Central memory CD8-positive, alpha-beta T cell (primary cell): ENCODE results near the gene ADARB2.

Experiments
- ATAC-seq: fragments of 150-1000 bp; cut with Tn5 transposase; replicated peaks from 2 replicates; pipeline ENCODE4 v1.10.0; 2022; ENCODE audit warnings: mild to moderate bottlenecking, moderate FRiP score, moderate number of reproducible peaks; ENCODE audit not compliant: poor library complexity, severe bottlenecking; ENCODE audit errors: extremely low read depth
- DNase-seq, 2 donors: peaks; one replicate each; pipeline ENCODE4 v3.0.0; 2021; ENCODE audit warnings: low spot score in 2 of 2
- H3K27ac Mint-ChIP-seq: one replicate; pipeline ENCODE4 v1.8.0; 2022; ENCODE audit warnings: low read depth, mild to moderate bottlenecking, moderate library complexity, mixed read lengths
- H3K27me3 Mint-ChIP-seq: one replicate; pipeline ENCODE4 v1.8.0; 2022; ENCODE audit warnings: mixed read lengths
- H3K36me3 Mint-ChIP-seq: one replicate; pipeline ENCODE4 v1.8.0; 2022; ENCODE audit warnings: mild to moderate bottlenecking, moderate library complexity, mixed read lengths; ENCODE audit not compliant: insufficient read depth
- H3K4me1 Mint-ChIP-seq: one replicate; pipeline ENCODE4 v1.8.0; 2022; ENCODE audit warnings: mixed read lengths
- H3K4me3 Mint-ChIP-seq: one replicate; pipeline ENCODE4 v1.8.0; 2022; ENCODE audit warnings: mild to moderate bottlenecking, moderate library complexity, mixed read lengths
- H3K9me3 Mint-ChIP-seq: one replicate; pipeline ENCODE4 v1.8.0; 2022; ENCODE audit warnings: mixed read lengths

The ADARB2 gene

DNA sequence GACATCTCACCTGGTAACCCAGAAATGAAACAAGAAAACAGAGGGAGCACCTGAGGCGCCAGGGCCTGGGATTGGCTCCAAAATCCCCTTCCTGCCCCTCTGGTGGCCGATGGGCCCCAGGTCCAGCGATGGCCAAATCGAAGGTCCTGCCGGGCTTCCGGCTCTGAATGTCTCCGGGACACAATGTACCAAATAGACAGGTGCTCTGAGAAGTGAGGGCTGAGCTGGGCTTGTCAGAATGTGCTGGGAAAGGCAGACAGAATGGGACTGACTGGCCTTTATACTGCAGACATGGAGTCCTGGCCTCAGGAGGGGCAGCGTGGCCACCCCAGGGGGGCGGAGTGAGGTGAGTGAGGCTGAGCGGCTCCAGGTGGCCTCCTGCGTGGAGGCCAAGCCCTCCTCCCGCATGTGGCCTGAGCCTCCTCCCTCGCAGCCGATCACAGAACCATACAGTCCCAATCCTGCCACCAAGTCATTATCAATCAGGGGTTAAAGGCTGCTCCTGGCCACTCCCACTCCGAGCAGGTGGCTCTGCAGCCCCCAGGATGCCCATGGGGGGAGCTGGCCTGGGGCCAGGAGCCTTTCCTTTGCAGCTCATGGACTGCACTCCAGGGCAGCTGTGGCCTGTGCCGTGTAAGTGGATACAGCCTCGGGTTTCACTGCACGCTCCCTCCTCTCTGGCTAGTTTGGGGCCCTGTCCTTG is 185.5 kb downstream of the ADARB2 start:
- H3K4me1 Mint-ChIP-seq, result no peaks in the 10 kb centered on the region
- no peak overlapping the region for H3K4me3 Mint-ChIP-seq
- H3K9me3 Mint-ChIP-seq, result no peaks in the 10 kb centered on the region
- no peaks in the 10 kb centered on the region for H3K36me3 Mint-ChIP-seq
- no peak overlapping the region for H3K27ac Mint-ChIP-seq
- DNase-seq (no peak), ATAC-seq (no peak)
- H3K27me3 Mint-ChIP-seq, result peaks cover 53% of the 10 kb centered on the region

- Mint-ChIP-seq H3K36me3 (no peaks in the 10 kb centered on the region), H3K27me3 (peaks cover 48% of the 10 kb centered on the region), H3K4me1 (no peaks in the 10 kb centered on the region), H3K9me3 (no peaks in the 10 kb centered on the region), H3K27ac (no peak overlapping the region), H3K4me3 (no peak overlapping the region)
- ATAC-seq (no peak), DNase-seq (no peak)
Measured at GRCh38 chr10:1550616-1551015, 186.7 kb downstream of the ADARB2 start.

DNA sequence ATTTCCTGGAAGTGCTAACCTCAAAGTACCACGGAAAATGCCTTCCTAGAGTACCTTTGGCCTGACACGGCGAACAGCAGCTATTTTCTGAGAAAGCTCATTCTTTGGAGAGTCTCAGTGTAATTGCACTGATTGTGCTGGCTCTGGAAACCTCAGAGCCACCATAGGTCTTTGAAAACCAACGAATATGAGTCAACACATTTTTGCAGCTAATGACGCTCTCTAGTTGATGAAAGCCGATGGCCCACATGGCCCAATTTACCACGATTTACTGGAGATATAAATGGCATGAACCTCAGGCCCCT is 187.1 kb downstream of the ADARB2 start:
- Mint-ChIP-seq H3K4me3 (no peak overlapping the region), H3K36me3 (no peaks in the 10 kb centered on the region), H3K9me3 (no peaks in the 10 kb centered on the region), H3K27me3 (peaks cover 46% of the 10 kb centered on the region), H3K27ac (no peak overlapping the region), H3K4me1 (no peaks in the 10 kb centered on the region)
- ATAC-seq (no peak), DNase-seq (no peak)

DNA sequence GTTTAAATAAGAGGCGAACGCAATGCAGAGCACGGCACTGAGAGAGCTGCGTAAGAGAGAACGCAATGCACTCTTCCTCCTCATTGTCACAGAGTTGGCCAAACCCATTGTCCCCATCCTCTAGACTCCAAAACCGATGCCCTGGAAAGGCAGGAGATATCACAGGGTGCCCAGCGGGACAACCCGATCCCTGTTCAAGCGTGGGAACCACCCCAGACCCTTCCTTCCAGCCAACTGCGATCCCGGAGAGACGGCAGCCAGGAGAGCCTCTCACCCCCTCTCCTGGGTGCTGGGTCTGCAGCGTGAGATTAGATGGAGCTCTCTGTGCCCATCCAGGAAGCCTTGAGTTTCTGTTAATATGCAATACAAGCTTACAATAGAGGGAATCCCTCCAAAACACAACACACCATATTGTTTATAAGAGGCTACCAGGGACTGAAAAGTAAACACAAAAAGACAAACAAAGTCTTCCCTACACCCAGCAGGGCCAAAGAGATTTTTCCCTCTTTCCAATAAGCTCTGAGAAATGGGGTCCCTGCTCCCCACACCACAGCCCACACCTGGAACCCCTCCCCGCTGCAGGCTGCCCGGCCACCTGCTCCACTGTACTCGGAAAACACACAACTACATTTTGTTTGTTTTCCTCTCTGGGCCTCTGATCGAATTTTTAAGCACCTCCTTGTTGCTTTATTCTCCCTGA is 187.6 kb downstream of the ADARB2 start:
- H3K9me3 Mint-ChIP-seq, result no peaks in the 10 kb centered on the region
- H3K27me3 Mint-ChIP-seq, result peaks cover 41% of the 10 kb centered on the region
- DNase-seq (no peak), ATAC-seq (no peak)
- H3K4me1 Mint-ChIP-seq, result no peaks in the 10 kb centered on the region
- H3K27ac Mint-ChIP-seq, result no peak overlapping the region
- H3K36me3 Mint-ChIP-seq, result no peaks in the 10 kb centered on the region
- no peak overlapping the region for H3K4me3 Mint-ChIP-seq

GRCh38 chr10:1548596-1548995 is 188.7 kb downstream of the ADARB2 start:
- DNase-seq (no peak), ATAC-seq (no peak)
- Mint-ChIP-seq H3K4me3 (no peak overlapping the region), H3K36me3 (no peaks in the 10 kb centered on the region), H3K9me3 (no peaks in the 10 kb centered on the region), H3K27ac (no peak overlapping the region), H3K27me3 (peaks cover 30% of the 10 kb centered on the region), H3K4me1 (no peaks in the 10 kb centered on the region)

DNA sequence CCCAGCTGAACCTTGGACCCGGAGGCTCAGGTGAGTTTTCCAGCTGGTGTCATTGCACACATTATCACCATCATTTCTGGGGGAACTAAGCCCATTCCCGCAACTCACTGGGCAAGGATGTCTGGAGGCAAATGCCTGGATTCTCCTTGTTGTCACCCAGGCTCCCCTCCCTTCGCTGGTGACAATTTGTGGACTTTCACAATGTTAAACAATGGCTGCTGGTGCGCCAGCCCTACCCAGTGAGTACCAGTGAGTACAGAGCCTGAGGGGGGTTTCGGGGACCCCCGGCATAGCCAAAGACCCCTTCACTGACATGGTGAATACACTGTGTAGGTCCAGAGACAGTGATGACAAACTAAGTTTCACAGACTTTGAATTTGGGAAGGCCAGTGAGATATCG is 189.2 kb downstream of the ADARB2 start:
- no peaks in the 10 kb centered on the region for H3K4me1 Mint-ChIP-seq
- no peak for DNase-seq
- H3K4me3 Mint-ChIP-seq, result no peak overlapping the region

DNA sequence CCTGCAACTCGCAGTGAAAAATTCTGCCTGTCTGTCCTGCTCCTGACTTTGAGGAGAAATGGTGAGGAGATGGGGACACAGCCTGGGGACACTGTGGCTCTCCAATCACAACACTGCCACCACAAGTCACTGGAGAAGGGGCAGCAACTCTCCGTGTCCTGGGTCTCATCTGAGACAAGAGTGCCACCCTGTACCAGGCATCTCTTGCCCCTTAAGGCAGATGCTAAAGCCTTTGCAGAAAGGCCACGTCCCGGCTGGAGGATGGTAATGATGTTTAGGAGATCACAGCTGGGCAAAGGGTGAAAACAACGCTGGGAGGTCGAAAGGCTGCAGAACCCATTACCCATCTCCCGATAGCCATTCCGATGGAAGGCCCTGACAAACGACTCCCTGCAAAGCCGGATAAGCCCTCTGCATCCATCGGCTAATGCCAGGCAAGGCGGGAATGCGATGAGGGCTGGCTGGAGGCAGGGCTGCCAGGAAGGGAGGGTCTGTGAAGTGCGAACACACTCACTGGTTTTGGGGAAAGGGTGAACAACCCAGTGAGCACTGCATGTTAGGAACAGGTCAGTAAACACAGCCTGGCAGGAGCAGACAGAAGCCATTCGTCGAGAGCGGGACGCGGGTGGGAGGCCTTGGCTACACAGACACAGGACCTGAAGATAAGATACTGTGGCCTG is 190.8 kb downstream of the ADARB2 start:
- Mint-ChIP-seq H3K36me3 (no peaks in the 10 kb centered on the region), H3K9me3 (no peaks in the 10 kb centered on the region), H3K27me3 (peaks cover 30% of the 10 kb centered on the region), H3K27ac (no peak overlapping the region), H3K4me3 (no peak overlapping the region), H3K4me1 (no peaks in the 10 kb centered on the region)
- DNase-seq (no peak), ATAC-seq (no peak)

More for the DNA sequence above, 189.2 kb downstream of the ADARB2 start:
- Mint-ChIP-seq H3K27me3 (peaks cover 30% of the 10 kb centered on the region), H3K27ac (no peak overlapping the region), H3K9me3 (no peaks in the 10 kb centered on the region), H3K36me3 (no peaks in the 10 kb centered on the region)
- no peak for ATAC-seq

DNA sequence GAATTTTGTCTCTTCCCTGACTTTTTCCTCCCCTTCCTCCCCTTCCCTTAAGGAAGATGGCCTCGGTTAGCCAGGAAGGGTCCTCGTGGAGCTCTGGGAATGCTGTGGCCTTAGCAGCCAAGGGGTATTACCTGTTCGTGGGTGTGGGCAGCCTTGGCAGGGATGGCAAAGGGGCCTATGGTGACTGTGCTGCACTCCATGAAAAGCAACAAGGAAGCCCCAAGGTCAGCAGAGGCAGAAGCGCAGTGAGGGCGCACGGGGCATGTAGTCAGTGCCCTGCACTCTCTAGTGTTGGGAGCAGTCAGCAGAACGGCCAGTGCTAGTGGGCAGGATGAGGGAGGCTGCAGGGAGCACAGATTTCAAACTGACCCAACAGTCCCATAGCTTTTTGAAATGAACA is 191.8 kb downstream of the ADARB2 start:
- ATAC-seq (no peak), DNase-seq (no peak)
- Mint-ChIP-seq H3K9me3 (no peaks in the 10 kb centered on the region), H3K4me3 (no peak overlapping the region), H3K36me3 (no peaks in the 10 kb centered on the region), H3K27ac (no peak overlapping the region), H3K27me3 (peaks cover 26% of the 10 kb centered on the region), H3K4me1 (no peaks in the 10 kb centered on the region)

GRCh38 chr10:1544929-1545328 is 192.4 kb downstream of the ADARB2 start:
- Mint-ChIP-seq H3K27me3 (peaks cover 20% of the 10 kb centered on the region), H3K27ac (no peak overlapping the region), H3K4me1 (no peaks in the 10 kb centered on the region), H3K36me3 (no peaks in the 10 kb centered on the region), H3K9me3 (no peaks in the 10 kb centered on the region), H3K4me3 (no peak overlapping the region)
- ATAC-seq, result no peak
- no peak for DNase-seq

DNA sequence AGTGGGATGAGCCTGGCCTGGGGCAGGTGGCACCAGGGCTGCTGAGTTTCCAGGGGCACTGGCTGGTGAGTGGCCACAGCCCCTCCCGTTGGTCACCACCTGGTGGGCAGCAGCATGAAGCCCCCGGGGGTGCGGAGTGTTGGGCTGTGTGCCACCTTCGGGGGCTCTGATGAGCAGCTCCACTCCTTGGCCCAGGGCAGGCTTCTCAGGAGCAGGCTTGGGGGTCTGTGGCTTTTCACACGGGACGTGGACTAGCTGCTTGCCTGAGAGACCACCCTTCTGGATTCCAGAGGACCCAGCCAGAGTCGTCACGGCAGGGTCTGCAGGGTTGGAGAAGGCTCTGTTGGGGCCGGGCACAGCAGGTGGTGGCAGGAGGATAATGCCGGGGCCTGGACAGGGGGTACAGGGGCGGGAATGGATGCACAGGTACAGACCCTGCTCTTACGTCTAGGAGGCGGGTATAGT is 193.1 kb downstream of the ADARB2 start:
- H3K27me3 Mint-ChIP-seq, result peaks cover 13% of the 10 kb centered on the region
- H3K9me3 Mint-ChIP-seq, result no peaks in the 10 kb centered on the region
- no peak for DNase-seq
- H3K36me3 Mint-ChIP-seq, result no peaks in the 10 kb centered on the region
- H3K4me1 Mint-ChIP-seq, result no peaks in the 10 kb centered on the region
- no peak overlapping the region for H3K27ac Mint-ChIP-seq
- H3K4me3 Mint-ChIP-seq, result no peak overlapping the region
- no peak for ATAC-seq

- no peak overlapping the region for H3K4me3 Mint-ChIP-seq
- no peaks in the 10 kb centered on the region for H3K9me3 Mint-ChIP-seq
- no peaks in the 10 kb centered on the region for H3K4me1 Mint-ChIP-seq
- peaks cover 6% of the 10 kb centered on the region for H3K27me3 Mint-ChIP-seq
- ATAC-seq (no peak), DNase-seq (no peak)
- no peaks in the 10 kb centered on the region for H3K36me3 Mint-ChIP-seq
- no peak overlapping the region for H3K27ac Mint-ChIP-seq
Measured at GRCh38 chr10:1543596-1543995, 193.7 kb downstream of the ADARB2 start.

- ATAC-seq (no peak), DNase-seq (no peak)
- Mint-ChIP-seq H3K27ac (no peak overlapping the region), H3K4me3 (no peak overlapping the region), H3K27me3 (no peaks in the 10 kb centered on the region), H3K36me3 (no peaks in the 10 kb centered on the region), H3K9me3 (no peaks in the 10 kb centered on the region), H3K4me1 (no peaks in the 10 kb centered on the region)
Measured at GRCh38 chr10:1542941-1543340, 194.4 kb downstream of the ADARB2 start.

GRCh38 chr10:1540144-1540543 is 197.2 kb downstream of the ADARB2 start:
- no peaks in the 10 kb centered on the region for H3K9me3 Mint-ChIP-seq

More at GRCh38 chr10:1540144-1540543, 197.2 kb downstream of the ADARB2 start:
- ATAC-seq (no peak), DNase-seq (no peak)
- no peaks in the 10 kb centered on the region for H3K4me1 Mint-ChIP-seq
- no peak overlapping the region for H3K4me3 Mint-ChIP-seq
- peaks cover 4% of the 10 kb centered on the region for H3K27me3 Mint-ChIP-seq
- H3K36me3 Mint-ChIP-seq, result no peaks in the 10 kb centered on the region
- H3K27ac Mint-ChIP-seq, result no peak overlapping the region
